HepG2 (cell line): ENCODE data around the gene CFAP210. TPM values are rescaled to one million over a fixed set of nuclear protein-coding genes. Genes with fewer than 3 reads are reported as not detected.

ENCODE experiments used
- ARID2 ChIP-seq: sonication (generic); formaldehyde crosslinking; IDR thresholded peaks from 2 replicates; pipeline ENCODE4 v1.8.1; 2022; ENCODE audit warnings: mild to moderate bottlenecking, missing genetic modification reagents, borderline replicate concordance
- ARNT2 ChIP-seq: sonication (generic); formaldehyde crosslinking; IDR thresholded peaks from 2 replicates; pipeline ENCODE4 v1.8.0; 2022; ENCODE audit warnings: mild to moderate bottlenecking, low read depth, missing genetic modification reagents, moderate library complexity
- CBFB ChIP-seq: sonication (generic); formaldehyde crosslinking; IDR thresholded peaks from 2 replicates; pipeline ENCODE4 v1.4.0; 2020; ENCODE audit warnings: missing genetic modification reagents
- HMG20A ChIP-seq: IDR thresholded peaks from 2 replicates; pipeline ENCODE4 v1.6.1; 2016; ENCODE audit warnings: borderline replicate concordance
- HNF4A ChIP-seq: sonication (generic); formaldehyde crosslinking; IDR thresholded peaks from 2 replicates; pipeline ENCODE4 v1.4.0; 2020; ENCODE audit warnings: missing genetic modification reagents
- HNRNPLL ChIP-seq: fragments of 200-400 bp; formaldehyde crosslinking; IDR thresholded peaks from 2 replicates; pipeline ENCODE4 v1.6.1; 2017; ENCODE audit warnings: mild to moderate bottlenecking, low read depth, low read length; ENCODE audit not compliant: poor library complexity, severe bottlenecking
- MAFG ChIP-seq: sonication (generic); formaldehyde crosslinking; IDR thresholded peaks from 2 replicates; pipeline ENCODE4 v1.5.1; 2020; ENCODE audit warnings: mild to moderate bottlenecking, missing genetic modification reagents
- RARA ChIP-seq: IDR thresholded peaks from 2 replicates; pipeline ENCODE4 v1.6.1; 2016; ENCODE audit warnings: missing genetic modification reagents, missing compliant biosample characterization
- SOX5 ChIP-seq: IDR thresholded peaks from 2 replicates; pipeline ENCODE4 v1.6.1; 2016; ENCODE audit warnings: borderline replicate concordance
- TRIM24 ChIP-seq: sonication (generic); formaldehyde crosslinking; IDR thresholded peaks from 2 replicates; pipeline ENCODE4 v1.8.0; 2022; ENCODE audit warnings: mild to moderate bottlenecking, missing genetic modification reagents
- ZNF441 ChIP-seq: sonication (generic); formaldehyde crosslinking; IDR thresholded peaks from 2 replicates; pipeline ENCODE4 v1.7.0; 2021; ENCODE audit warnings: missing genetic modification reagents, borderline replicate concordance
- ZNF598 ChIP-seq: sonication (generic); formaldehyde crosslinking; IDR thresholded peaks from 2 replicates; pipeline ENCODE4 v1.5.1; 2020; ENCODE audit warnings: mild to moderate bottlenecking, missing genetic modification reagents, borderline replicate concordance
- polyA plus RNA-seq, 8 experiments: library from polyadenylated mRNA; depleted of rRNA in 3 of 8; stranded (reverse) in 7 of 8; unstranded in 1 of 8; fragments of >200 nt; fragmentation: Illumina TruSeq in 4 of 8; extraction: Trizol in 4 of 8; gene quantifications; 2 replicates each; pipeline versions ENCODE4 v1.2.1 to v1.2.3, GENCODE V29; 2011 to 2016; ENCODE audit warnings: low read depth in 4 of 8, missing spikeins in 1 of 8, mixed read lengths in 1 of 8; ENCODE audit not compliant: insufficient read depth in 1 of 8
- total RNA-seq, 5 experiments: library from RNA; depleted of rRNA; stranded (reverse); fragments of >200 nt; fragmentation: Illumina TruSeq; extraction: Trizol; gene quantifications; 2 replicates each; pipeline ENCODE4 v1.2.3, GENCODE V29; 2016; ENCODE audit warnings: low read depth in 1 of 5
- TF ChIP-seq, protein P1 (sequence below): sonication (generic); formaldehyde crosslinking; IDR thresholded peaks from 2 replicates; pipeline ENCODE4 v1.4.0; 2020; ENCODE audit warnings: mild to moderate bottlenecking, low read depth, missing genetic modification reagents
- TF ChIP-seq, protein P2 (sequence below): sonication (generic); formaldehyde crosslinking; IDR thresholded peaks from 2 replicates; pipeline ENCODE4 v1.4.0; 2020; ENCODE audit warnings: missing genetic modification reagents, borderline replicate concordance
- TF ChIP-seq, protein P3 (sequence below): sonication (generic); formaldehyde crosslinking; IDR thresholded peaks from 2 replicates; pipeline ENCODE4 v1.4.0; 2020; ENCODE audit warnings: missing genetic modification reagents, mild to moderate bottlenecking, borderline replicate concordance
- TF ChIP-seq, protein P4 (sequence below): IDR thresholded peaks from 2 replicates; pipeline ENCODE4 v1.6.1; 2012; ENCODE audit warnings: inconsistent platforms
- TF ChIP-seq, protein P5 (sequence below): sonication (generic); formaldehyde crosslinking; IDR thresholded peaks from 2 replicates; pipeline ENCODE4 v1.4.0; 2020; ENCODE audit warnings: missing genetic modification reagents

Gene CFAP210
- total and polyA plus RNA-seq, 2 of the 13 experiments (the other 11 are each of a cell fraction or from before 2014, with no cell fraction given): 0.18 TPM; not detected in 1

DNA sequence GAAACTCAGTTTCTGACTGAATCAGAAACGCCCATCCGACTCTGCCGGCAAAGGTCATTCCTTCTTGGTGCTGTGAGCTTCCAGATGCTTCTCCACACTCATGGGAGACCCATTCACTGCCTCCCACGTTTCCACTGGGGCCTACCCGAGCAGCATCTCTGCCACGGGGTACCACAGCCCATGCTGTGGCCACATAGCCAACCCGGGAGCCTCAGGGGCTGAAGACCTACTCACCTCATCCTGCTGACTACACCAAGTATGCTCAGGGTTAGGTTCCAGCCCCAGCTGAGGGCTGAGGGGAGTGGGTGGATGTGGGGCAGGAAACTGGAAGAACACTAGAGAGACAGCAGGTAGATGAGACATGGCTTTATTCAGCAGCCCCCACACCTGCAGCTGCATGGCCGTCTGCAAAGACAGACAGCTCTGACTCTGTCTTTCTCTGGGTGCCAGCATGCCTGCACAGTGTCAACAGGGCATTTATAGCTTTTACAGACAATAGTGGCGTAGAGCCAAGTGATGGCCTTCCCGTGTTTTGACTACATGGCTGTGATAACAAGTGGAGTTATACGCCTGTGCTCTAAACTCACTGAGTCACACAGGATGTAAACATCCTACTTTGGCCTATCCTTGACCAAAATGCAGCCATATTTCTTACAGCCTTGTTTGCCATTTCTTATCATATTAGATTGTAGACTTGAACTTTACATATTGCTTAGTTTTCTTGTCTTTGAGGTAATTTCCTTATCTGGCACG lies 22.9 kb upstream of the CFAP210 start (continued):
- TF ChIP-seq HMG20A (peak; percentile 81; the same call in 1 of the 2 replicates), HNF4A (CRISPR knock-in tag) (peak; percentile 28; the same call in 1 of the 2 replicates), ARID2 (0 out of 2 replicates have a peak, but pooled peaks have one; percentile 63), RARA (peak; percentile 94), MAFG (CRISPR knock-in tag) (no peak), ZNF441 (no peak; the same call in 1 of the 2 replicates), CBFB (CRISPR knock-in tag) (no peak), ZNF598 (CRISPR knock-in tag) (no peak), TRIM24 (no peak), SOX5 (CRISPR knock-in tag) (peak; percentile 99), ARNT2 (CRISPR knock-in tag) (no peak), HNRNPLL (no peak)
- TF ChIP-seq, protein P1, sequence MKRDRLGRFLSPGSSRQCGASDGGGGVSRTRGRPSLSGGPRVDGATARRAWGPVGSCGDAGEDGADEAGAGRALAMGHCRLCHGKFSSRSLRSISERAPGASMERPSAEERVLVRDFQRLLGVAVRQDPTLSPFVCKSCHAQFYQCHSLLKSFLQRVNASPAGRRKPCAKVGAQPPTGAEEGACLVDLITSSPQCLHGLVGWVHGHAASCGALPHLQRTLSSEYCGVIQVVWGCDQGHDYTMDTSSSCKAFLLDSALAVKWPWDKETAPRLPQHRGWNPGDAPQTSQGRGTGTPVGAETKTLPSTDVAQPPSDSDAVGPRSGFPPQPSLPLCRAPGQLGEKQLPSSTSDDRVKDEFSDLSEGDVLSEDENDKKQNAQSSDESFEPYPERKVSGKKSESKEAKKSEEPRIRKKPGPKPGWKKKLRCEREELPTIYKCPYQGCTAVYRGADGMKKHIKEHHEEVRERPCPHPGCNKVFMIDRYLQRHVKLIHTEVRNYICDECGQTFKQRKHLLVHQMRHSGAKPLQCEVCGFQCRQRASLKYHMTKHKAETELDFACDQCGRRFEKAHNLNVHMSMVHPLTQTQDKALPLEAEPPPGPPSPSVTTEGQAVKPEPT (CRISPR knock-in tag): no peak
- TF ChIP-seq, protein P2, sequence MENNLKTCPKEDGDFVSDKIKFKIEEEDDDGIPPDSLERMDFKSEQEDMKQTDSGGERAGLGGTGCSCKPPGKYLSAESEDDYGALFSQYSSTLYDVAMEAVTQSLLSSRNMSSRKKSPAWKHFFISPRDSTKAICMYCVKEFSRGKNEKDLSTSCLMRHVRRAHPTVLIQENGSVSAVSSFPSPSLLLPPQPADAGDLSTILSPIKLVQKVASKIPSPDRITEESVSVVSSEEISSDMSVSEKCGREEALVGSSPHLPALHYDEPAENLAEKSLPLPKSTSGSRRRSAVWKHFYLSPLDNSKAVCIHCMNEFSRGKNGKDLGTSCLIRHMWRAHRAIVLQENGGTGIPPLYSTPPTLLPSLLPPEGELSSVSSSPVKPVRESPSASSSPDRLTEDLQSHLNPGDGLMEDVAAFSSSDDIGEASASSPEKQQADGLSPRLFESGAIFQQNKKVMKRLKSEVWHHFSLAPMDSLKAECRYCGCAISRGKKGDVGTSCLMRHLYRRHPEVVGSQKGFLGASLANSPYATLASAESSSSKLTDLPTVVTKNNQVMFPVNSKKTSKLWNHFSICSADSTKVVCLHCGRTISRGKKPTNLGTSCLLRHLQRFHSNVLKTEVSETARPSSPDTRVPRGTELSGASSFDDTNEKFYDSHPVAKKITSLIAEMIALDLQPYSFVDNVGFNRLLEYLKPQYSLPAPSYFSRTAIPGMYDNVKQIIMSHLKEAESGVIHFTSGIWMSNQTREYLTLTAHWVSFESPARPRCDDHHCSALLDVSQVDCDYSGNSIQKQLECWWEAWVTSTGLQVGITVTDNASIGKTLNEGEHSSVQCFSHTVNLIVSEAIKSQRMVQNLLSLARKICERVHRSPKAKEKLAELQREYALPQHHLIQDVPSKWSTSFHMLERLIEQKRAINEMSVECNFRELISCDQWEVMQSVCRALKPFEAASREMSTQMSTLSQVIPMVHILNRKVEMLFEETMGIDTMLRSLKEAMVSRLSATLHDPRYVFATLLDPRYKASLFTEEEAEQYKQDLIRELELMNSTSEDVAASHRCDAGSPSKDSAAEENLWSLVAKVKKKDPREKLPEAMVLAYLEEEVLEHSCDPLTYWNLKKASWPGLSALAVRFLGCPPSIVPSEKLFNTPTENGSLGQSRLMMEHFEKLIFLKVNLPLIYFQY: no peak
- TF ChIP-seq, protein P3, sequence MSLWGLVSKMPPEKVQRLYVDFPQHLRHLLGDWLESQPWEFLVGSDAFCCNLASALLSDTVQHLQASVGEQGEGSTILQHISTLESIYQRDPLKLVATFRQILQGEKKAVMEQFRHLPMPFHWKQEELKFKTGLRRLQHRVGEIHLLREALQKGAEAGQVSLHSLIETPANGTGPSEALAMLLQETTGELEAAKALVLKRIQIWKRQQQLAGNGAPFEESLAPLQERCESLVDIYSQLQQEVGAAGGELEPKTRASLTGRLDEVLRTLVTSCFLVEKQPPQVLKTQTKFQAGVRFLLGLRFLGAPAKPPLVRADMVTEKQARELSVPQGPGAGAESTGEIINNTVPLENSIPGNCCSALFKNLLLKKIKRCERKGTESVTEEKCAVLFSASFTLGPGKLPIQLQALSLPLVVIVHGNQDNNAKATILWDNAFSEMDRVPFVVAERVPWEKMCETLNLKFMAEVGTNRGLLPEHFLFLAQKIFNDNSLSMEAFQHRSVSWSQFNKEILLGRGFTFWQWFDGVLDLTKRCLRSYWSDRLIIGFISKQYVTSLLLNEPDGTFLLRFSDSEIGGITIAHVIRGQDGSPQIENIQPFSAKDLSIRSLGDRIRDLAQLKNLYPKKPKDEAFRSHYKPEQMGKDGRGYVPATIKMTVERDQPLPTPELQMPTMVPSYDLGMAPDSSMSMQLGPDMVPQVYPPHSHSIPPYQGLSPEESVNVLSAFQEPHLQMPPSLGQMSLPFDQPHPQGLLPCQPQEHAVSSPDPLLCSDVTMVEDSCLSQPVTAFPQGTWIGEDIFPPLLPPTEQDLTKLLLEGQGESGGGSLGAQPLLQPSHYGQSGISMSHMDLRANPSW (CRISPR knock-in tag): no peak; the same call in 1 of the 2 replicates
- TF ChIP-seq, protein P4, sequence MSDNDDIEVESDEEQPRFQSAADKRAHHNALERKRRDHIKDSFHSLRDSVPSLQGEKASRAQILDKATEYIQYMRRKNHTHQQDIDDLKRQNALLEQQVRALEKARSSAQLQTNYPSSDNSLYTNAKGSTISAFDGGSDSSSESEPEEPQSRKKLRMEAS: peak; percentile 55; the same call in 1 of the 2 replicates
- TF ChIP-seq, protein P5, sequence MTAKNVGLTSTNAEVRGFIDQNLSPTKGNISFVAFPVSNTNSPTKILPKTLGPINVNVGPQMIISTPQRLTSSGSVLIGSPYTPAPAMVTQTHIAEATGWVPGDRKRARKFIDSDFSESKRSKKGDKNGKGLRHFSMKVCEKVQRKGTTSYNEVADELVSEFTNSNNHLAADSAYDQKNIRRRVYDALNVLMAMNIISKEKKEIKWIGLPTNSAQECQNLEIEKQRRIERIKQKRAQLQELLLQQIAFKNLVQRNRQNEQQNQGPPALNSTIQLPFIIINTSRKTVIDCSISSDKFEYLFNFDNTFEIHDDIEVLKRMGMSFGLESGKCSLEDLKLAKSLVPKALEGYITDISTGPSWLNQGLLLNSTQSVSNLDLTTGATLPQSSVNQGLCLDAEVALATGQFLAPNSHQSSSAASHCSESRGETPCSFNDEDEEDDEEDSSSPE (CRISPR knock-in tag): no peak
